HEK293 (cell line): ENCODE results near the gene WDR72.

Source experiments
- CTCF ChIA-PET: fragments of 350-600 bp; formaldehyde crosslinking; extraction: SDS; loops from one replicate; lab custom pipeline; 2021; ENCODE audit warnings: antibody characterized with exemption; lab: Yijun Ruan, JAX
- POLR2A ChIA-PET: fragments of 300-600 bp; formaldehyde crosslinking; extraction: SDS; loops from one replicate; lab custom pipeline; 2020; ENCODE audit warnings: antibody characterized with exemption, inconsistent platforms; lab: Yijun Ruan, JAX
- H3K27ac ChIP-seq: fragments of 200-500 bp; sonication (Bioruptor generic); 2 replicates; pipeline ENCODE4 v1.5.1; 2014; ENCODE audit warnings: low read depth, low read length, control low read depth, inconsistent platforms; ENCODE audit errors: extremely low read depth
- H3K36me3 ChIP-seq, 2 experiments: fragments of 200-500 bp in 1 of 2; sonication (Bioruptor generic) in 1 of 2; 1 replicate in 1 of 2; 2 replicates in 1 of 2; pipeline ENCODE4 v1.5.1; 2014 to 2017; ENCODE audit warnings: inconsistent platforms in 2 of 2, low read length in 2 of 2; ENCODE audit not compliant: control insufficient read depth in 2 of 2, insufficient read depth in 1 of 2
- H3K4me1 ChIP-seq: fragments of 200-500 bp; sonication (Bioruptor generic); 2 replicates; pipeline ENCODE4 v1.5.1; 2014; ENCODE audit warnings: mild to moderate bottlenecking, low read length, inconsistent platforms; ENCODE audit not compliant: control insufficient read depth, insufficient read depth
- H3K4me3 ChIP-seq: 2 replicates; pipeline ENCODE4 v1.5.1; 2011; ENCODE audit warnings: low read depth, mild to moderate bottlenecking, control low read depth, low read length, moderate library complexity
- H3K9me3 ChIP-seq: fragments of 200-500 bp; sonication (Bioruptor generic); 2 replicates; pipeline ENCODE4 v1.5.1; 2014; ENCODE audit warnings: low read depth, low read length, inconsistent platforms; ENCODE audit not compliant: control insufficient read depth, insufficient read depth
- ZNF433 ChIP-seq: fragments of 450-650 bp; formaldehyde crosslinking; IDR thresholded peaks from 2 replicates; pipeline ENCODE4 v1.5.1; 2016; ENCODE audit warnings: missing biosample characterization, missing genetic modification characterization, low read depth
- TF ChIP-seq, protein P1 (sequence below): fragments of 450-650 bp; formaldehyde crosslinking; IDR thresholded peaks from 2 replicates; pipeline ENCODE4 v1.5.1; 2016; ENCODE audit warnings: missing biosample characterization, missing genetic modification characterization, borderline replicate concordance
- TF ChIP-seq, protein P2 (sequence below): fragments of 450-650 bp; formaldehyde crosslinking; IDR thresholded peaks from 2 replicates; pipeline ENCODE4 v1.5.1; 2017; ENCODE audit warnings: missing biosample characterization, mild to moderate bottlenecking, missing genetic modification characterization, moderate library complexity
- TF ChIP-seq, protein P3 (sequence below): fragments of 450-650 bp; formaldehyde crosslinking; IDR thresholded peaks from 2 replicates; pipeline ENCODE4 v1.5.1; 2016; ENCODE audit warnings: missing biosample characterization, missing genetic modification characterization
- TF ChIP-seq, protein P4 (sequence below): fragments of 450-650 bp; formaldehyde crosslinking; IDR thresholded peaks from 2 replicates; pipeline ENCODE4 v1.5.1; 2016; ENCODE audit warnings: missing biosample characterization, missing genetic modification characterization
- TF ChIP-seq, protein P5 (sequence below): fragments of 450-650 bp; formaldehyde crosslinking; IDR thresholded peaks from 2 replicates; pipeline ENCODE4 v1.5.1; 2016; ENCODE audit warnings: missing biosample characterization, missing genetic modification characterization
- TF ChIP-seq, protein P6 (sequence below): fragments of 450-650 bp; formaldehyde crosslinking; IDR thresholded peaks from 2 replicates; pipeline ENCODE4 v1.5.1; 2016; ENCODE audit warnings: missing biosample characterization, missing genetic modification characterization

Gene WDR72

DNA sequence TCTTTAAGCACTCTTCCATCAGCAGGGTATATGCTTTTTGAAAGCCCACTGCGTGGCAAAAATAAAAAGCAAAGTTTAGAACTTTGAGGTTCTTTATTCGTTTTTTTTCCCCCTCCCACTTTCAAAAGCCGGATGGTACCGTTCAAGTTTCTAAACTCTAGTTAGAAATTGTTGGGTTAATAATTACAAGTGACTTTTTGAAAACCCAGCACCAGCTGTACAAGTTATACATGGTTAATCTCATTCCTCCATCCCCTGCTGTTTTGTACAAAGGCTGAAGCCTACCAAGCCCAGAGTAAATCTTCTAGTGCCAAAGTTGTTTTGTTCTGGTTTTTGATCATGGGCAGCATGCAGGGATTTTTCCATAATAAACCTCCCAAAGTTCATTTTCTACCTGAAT lies 48.6 kb downstream of the WDR72 start (continued):
- TF ChIP-seq, protein P1, sequence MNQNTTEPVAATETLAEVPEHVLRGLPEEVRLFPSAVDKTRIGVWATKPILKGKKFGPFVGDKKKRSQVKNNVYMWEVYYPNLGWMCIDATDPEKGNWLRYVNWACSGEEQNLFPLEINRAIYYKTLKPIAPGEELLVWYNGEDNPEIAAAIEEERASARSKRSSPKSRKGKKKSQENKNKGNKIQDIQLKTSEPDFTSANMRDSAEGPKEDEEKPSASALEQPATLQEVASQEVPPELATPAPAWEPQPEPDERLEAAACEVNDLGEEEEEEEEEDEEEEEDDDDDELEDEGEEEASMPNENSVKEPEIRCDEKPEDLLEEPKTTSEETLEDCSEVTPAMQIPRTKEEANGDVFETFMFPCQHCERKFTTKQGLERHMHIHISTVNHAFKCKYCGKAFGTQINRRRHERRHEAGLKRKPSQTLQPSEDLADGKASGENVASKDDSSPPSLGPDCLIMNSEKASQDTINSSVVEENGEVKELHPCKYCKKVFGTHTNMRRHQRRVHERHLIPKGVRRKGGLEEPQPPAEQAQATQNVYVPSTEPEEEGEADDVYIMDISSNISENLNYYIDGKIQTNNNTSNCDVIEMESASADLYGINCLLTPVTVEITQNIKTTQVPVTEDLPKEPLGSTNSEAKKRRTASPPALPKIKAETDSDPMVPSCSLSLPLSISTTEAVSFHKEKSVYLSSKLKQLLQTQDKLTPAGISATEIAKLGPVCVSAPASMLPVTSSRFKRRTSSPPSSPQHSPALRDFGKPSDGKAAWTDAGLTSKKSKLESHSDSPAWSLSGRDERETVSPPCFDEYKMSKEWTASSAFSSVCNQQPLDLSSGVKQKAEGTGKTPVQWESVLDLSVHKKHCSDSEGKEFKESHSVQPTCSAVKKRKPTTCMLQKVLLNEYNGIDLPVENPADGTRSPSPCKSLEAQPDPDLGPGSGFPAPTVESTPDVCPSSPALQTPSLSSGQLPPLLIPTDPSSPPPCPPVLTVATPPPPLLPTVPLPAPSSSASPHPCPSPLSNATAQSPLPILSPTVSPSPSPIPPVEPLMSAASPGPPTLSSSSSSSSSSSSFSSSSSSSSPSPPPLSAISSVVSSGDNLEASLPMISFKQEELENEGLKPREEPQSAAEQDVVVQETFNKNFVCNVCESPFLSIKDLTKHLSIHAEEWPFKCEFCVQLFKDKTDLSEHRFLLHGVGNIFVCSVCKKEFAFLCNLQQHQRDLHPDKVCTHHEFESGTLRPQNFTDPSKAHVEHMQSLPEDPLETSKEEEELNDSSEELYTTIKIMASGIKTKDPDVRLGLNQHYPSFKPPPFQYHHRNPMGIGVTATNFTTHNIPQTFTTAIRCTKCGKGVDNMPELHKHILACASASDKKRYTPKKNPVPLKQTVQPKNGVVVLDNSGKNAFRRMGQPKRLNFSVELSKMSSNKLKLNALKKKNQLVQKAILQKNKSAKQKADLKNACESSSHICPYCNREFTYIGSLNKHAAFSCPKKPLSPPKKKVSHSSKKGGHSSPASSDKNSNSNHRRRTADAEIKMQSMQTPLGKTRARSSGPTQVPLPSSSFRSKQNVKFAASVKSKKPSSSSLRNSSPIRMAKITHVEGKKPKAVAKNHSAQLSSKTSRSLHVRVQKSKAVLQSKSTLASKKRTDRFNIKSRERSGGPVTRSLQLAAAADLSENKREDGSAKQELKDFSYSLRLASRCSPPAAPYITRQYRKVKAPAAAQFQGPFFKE (tag by site-specific recombination) = no peak
- TF ChIP-seq, protein P2, sequence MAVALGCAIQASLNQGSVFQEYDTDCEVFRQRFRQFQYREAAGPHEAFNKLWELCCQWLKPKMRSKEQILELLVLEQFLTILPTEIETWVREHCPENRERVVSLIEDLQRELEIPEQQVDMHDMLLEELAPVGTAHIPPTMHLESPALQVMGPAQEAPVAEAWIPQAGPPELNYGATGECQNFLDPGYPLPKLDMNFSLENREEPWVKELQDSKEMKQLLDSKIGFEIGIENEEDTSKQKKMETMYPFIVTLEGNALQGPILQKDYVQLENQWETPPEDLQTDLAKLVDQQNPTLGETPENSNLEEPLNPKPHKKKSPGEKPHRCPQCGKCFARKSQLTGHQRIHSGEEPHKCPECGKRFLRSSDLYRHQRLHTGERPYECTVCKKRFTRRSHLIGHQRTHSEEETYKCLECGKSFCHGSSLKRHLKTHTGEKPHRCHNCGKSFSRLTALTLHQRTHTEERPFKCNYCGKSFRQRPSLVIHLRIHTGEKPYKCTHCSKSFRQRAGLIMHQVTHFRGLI (tag by site-specific recombination) = no peak
- TF ChIP-seq ZNF433 = no peak

DNA sequence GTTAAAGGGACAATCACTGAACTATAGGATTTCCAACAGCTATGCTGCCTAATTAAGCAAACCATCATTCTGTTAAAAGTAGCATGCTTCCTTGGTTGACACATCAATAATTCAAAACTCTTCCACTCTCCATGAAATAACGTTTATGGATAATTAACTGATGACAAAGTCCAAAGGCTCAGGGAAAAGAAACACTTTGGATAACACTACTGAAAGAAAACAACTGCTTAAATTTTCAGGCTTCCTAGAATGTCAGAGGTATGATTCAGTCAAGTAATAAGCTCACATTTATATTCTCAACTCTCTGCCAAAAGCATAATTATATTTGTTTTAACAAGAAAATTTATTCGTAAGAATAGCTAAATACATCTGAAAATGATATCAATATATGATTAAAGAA lies 49.6 kb downstream of the WDR72 start:
- no peaks in the 10 kb centered on the region for H3K9me3 ChIP-seq
- no peaks in the 10 kb centered on the region for H3K36me3 ChIP-seq
- no peak overlapping the region for H3K27ac ChIP-seq
- H3K4me1 ChIP-seq = no peaks in the 10 kb centered on the region
- POLR2A ChIA-PET = no interaction called here
- TF ChIP-seq, protein P3, sequence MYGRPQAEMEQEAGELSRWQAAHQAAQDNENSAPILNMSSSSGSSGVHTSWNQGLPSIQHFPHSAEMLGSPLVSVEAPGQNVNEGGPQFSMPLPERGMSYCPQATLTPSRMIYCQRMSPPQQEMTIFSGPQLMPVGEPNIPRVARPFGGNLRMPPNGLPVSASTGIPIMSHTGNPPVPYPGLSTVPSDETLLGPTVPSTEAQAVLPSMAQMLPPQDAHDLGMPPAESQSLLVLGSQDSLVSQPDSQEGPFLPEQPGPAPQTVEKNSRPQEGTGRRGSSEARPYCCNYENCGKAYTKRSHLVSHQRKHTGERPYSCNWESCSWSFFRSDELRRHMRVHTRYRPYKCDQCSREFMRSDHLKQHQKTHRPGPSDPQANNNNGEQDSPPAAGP (tag by site-specific recombination) = no peak
- H3K4me3 ChIP-seq = no peak overlapping the region
- CTCF ChIA-PET = no interaction called here

DNA sequence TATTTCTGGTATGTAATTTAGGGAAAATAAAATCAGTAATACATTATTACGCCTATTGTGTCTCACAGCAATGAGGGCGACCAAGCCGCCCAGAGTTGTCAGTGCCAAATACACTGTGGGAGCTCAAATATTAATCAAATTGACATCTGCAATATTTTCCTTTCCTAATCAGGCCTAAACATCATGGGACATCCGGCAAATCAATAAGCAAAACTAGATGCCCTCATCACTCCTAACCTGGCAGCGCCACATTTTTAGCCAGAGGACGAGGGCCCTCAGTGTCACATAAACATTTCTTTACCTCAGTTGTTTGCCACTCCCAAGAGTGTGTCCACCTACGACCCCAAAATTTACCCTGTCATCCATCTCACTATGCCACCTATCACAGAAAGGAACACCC lies 64.1 kb downstream of the WDR72 start:
- no peaks in the 10 kb centered on the region for H3K9me3 ChIP-seq
- CTCF ChIA-PET = no interaction called here
- TF ChIP-seq, protein P4, sequence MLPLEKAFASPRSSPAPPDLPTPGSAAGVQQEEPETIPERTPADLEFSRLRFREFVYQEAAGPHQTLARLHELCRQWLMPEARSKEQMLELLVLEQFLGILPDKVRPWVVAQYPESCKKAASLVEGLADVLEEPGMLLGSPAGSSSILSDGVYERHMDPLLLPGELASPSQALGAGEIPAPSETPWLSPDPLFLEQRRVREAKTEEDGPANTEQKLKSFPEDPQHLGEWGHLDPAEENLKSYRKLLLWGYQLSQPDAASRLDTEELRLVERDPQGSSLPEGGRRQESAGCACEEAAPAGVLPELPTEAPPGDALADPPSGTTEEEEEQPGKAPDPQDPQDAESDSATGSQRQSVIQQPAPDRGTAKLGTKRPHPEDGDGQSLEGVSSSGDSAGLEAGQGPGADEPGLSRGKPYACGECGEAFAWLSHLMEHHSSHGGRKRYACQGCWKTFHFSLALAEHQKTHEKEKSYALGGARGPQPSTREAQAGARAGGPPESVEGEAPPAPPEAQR (tag by site-specific recombination) = no peak
- TF ChIP-seq, protein P5, sequence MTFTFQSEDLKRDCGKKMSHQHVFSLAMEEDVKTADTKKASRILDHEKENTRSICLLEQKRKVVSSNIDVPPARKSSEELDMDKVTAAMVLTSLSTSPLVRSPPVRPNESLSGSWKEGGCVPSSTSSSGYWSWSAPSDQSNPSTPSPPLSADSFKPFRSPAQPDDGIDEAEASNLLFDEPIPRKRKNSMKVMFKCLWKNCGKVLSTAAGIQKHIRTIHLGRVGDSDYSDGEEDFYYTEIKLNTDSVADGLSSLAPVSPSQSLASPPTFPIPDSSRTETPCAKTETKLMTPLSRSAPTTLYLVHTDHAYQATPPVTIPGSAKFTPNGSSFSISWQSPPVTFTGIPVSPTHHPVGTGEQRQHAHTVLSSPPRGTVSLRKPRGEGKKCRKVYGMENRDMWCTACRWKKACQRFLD (tag by site-specific recombination) = no peak
- TF ChIP-seq, protein P6, sequence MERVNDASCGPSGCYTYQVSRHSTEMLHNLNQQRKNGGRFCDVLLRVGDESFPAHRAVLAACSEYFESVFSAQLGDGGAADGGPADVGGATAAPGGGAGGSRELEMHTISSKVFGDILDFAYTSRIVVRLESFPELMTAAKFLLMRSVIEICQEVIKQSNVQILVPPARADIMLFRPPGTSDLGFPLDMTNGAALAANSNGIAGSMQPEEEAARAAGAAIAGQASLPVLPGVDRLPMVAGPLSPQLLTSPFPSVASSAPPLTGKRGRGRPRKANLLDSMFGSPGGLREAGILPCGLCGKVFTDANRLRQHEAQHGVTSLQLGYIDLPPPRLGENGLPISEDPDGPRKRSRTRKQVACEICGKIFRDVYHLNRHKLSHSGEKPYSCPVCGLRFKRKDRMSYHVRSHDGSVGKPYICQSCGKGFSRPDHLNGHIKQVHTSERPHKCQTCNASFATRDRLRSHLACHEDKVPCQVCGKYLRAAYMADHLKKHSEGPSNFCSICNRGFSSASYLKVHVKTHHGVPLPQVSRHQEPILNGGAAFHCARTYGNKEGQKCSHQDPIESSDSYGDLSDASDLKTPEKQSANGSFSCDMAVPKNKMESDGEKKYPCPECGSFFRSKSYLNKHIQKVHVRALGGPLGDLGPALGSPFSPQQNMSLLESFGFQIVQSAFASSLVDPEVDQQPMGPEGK (tag by site-specific recombination) = no peak
- TF ChIP-seq, all 188 proteins: peak for 0
- H3K36me3 ChIP-seq = no peaks in the 10 kb centered on the region
- no peaks in the 10 kb centered on the region for H3K4me1 ChIP-seq
- no peak overlapping the region for H3K4me3 ChIP-seq
- no peak overlapping the region for H3K27ac ChIP-seq
- POLR2A ChIA-PET = no interaction called here
